Stimulated activated CD8-positive, alpha-beta memory T cell treated with anti-CD3 and anti-CD28 coated beads, Interleukin-4, amount 100 ng/mL, for 1 hour (primary cell): ENCODE results near the gene CMIP.
"Not testable (repeated sequence)": the region's sequence is repeated elsewhere in the genome, so short reads cannot be mapped to it uniquely, and the experiment has no call there.

Experiments used
- DNase-seq, 2 donors: peaks; one replicate each; pipeline ENCODE4 v3.0.0-alpha.2; 2020; ENCODE audit warnings: low read depth in 2 of 2, low spot score in 1 of 2

The CMIP gene

GRCh38 chr16:81444448-81445121 is at the start of gene CMIP:
TSS of gene CMIP (plus strand) at chr16:81444808.
- peak; percentile 47 to 48 for DNase-seq

DNA sequence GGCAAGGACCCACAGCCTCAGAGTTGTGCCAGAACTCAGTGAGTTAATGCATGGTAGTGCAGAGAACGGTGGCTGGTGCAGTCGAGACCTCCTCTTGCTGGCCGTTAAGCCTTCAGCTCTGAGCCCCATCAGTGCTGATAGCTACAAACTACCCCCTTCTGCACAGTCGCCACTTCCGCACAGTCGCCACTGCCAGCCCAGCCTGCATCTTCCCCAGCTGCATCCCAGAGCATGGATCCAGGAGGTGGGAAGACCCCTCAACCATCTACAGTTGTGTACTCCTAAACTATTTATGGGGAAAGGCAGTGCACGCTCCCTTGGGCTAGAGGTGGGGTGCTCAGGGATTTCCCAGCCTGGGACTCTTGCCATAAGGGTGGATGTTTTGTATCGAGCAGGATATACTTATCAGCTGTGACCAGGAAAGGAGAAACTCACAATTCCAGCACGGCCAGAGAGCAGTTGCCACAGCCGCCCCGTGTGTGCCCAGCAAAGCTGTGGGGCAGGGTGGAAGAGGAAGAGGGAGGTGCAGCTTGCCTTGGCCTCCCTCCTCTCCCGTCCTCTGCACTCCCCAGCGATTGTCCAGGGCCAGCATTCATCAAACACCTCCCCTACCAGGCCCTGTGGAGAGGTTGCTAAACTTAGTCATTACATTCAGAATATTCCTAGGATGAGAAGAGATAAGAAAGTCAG is 49.5 kb upstream of the CMIP start:
- DNase-seq: no peak

DNA sequence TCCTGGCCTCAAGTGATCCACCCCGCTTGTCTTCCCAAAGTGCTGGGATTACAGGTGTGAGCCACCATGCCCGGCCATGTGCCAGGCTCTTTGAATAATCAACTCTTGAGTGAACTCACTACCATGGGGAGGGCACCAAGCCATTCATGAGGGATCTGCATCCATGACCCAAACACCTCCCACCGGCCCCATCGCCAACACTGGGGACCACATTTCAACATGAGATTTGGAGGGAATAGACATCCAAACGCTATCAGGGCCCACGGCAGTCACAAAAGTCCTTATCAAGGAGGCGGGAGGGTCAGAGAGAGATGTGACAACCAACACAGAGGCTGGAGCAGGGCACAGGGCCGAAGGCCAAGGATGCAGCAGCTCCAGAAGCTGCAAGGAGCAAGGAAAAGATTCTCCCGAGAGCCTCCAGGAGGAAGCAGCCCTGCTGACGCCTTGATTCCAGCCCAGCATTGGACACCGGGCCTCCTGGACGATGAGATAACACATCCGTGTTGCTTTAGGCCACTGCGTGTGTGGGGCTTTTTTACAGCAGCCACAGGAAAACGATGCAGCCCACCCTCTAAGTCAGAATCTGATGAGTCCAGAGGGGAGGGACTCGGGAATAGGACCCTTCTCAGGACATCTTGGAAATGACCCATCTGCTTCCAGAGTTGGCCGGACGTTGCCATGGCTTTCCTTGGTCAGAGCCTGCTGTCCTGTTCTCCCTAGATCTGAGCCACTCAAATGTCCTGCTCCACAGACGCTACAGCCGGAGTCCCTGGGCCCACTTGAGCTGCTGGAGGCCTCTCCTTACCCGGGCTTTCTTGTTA is 47.3 kb upstream of the CMIP start:
- no peak for DNase-seq

DNA sequence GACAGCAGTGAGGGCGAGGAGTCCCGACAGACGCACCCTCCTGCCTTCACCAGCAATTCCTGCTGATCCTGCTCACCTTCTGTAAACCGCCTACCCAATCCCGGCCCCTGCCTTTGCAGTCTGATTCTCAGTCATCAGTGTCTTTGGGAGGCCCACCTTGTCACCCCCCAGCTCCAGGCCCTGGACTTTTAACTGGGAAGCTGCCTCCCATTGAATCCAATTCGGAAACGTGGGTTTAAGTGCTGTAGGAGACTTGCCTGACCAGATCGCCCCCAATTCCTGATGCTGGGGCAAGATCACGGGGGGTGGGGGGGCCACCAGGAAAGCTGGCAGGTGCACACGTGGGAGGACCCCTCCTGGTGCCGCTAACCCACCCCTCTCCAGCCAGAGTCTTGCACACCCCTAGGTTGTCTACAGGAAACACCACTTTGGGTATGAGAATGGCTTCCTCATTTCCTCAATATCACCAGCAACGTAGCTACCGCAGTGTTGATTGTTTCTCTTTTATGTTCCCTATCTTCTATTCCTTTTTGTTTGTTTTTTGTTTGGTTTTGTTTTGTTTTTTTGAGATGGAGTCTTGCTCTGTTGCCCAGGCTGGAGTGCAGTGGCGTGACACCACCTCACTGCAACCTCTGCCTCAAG is 46.6 kb upstream of the CMIP start:
- DNase-seq: no peak

GRCh38 chr16:81399909-81400308 is 44.7 kb upstream of the CMIP start:
- DNase-seq: no peak

GRCh38 chr16:81401035-81401950 is 43.3 kb upstream of the CMIP start:
- no peak for DNase-seq

DNA sequence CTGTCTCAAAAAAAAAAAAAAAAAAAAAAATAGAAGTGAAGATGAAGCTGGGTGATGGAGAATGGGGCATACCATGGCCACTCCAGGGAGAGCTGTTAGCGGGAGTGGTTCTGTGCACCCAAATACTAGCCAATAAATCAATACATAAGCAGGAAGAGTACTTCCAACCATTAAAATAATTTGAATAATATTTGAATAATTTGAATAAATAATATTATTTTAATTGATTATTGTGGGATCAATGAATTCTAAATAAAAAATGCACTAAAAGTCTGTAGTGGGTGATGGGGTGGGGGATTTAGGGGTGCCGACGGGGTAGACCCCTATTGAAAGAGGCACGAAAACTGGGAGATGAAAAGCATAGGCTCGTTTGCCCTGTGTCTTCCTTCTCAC is 41.4 kb upstream of the CMIP start:
- no peak for DNase-seq

DNA sequence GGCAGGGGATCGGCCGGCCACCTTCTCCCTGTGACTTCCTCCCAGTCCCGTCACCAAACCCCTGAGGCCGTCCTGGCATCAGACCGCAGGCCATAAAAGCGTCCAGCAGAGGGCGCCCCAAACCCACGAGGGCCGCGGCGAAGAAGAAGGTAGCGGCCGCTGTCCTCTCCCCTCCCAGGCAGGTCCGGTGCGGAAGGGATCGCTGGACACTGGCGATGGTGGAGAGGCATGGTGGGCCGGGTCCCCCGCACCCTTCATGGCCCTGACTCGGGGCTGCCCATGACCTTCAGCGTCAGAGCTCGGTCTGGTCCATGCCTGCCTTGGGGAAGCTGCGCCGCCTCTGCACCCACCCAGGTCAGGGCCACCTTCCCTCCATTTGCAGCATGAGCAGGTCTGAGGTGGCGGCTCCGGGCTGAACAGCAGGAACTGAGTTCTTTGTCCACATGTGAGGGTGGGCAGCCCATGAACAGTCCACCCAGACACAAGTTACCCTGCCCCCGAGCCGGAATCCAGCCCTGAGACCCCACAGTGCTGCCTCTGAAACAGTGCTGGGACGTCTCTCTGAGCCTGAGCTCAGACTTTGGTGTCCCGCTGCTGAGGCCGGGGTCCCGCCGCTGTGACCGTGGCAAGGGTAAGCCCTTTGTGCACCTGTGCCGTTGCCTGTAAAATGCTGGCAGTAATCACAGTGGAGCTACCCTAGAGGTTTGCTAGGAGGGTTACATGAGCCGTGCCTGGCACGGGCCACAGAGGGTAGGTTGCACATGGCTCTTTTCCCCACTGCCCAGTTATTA is 40.8 kb upstream of the CMIP start:
- peak; percentile 61 to 71 for DNase-seq

- not testable (repeated sequence) for DNase-seq
Observed at GRCh38 chr16:81405002-81405401, 39.6 kb upstream of the CMIP start.

GRCh38 chr16:81405702-81406113 is 38.9 kb upstream of the CMIP start:
- DNase-seq: no peak

DNA sequence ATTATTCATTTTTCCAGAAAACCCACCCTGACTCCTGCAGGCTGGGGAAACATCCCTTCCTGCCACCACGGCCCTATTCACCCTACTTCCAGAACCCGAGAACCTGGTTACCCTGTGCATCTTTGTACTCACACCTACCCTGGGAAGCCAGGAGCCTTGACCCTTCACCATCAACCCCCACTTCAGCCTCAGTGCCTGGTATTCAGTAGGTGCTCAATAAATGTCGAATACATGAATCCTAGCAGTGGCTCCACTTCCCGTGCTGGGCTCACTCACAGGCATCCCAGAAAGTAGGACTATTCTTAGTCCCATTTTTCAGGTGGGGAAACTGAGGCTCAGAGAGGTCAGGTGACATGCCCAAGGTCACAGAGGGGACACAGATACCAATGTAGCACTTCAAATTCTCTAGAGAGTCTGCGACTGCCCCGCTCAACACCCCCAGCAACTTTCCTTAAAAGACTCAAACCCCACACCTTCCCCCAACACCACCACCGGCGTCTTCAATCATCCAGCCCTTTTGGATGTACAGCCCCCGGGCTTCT is 36.1 kb upstream of the CMIP start:
- DNase-seq: no peak

GRCh38 chr16:81409016-81409556 is 35.5 kb upstream of the CMIP start:
- DNase-seq: no peak

DNA sequence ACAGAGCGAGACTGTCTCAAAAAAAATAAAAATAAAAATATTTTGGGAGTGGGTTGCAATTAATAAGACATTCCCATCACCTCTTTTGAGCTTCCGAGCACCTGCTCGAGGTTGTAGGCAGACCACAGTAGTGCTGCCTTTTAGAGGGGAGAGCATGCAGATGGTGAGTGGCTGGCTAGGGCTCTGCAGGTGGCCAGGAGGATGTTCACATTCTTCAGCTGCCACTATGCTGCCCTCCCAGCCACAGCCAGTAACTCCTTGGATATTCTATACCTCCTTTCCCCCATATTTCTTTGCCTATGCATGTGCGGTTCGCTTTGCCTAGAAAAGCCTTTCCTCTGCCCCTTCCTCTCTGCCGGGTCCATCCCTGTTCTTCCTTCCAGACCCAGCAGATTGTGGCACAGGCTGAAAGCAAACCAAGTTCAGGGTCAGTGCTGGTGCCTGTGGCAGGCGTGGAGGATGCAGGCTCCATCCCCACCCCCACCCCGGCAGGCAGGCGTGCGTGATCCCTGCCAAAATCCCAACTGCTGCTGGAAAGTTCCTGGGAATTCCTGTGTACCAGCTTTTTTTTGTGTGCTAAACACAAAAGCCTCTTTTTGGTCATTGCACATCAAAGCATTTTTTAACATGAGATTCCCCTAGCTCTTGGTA is 33.8 kb upstream of the CMIP start:
- DNase-seq: no peak

DNA sequence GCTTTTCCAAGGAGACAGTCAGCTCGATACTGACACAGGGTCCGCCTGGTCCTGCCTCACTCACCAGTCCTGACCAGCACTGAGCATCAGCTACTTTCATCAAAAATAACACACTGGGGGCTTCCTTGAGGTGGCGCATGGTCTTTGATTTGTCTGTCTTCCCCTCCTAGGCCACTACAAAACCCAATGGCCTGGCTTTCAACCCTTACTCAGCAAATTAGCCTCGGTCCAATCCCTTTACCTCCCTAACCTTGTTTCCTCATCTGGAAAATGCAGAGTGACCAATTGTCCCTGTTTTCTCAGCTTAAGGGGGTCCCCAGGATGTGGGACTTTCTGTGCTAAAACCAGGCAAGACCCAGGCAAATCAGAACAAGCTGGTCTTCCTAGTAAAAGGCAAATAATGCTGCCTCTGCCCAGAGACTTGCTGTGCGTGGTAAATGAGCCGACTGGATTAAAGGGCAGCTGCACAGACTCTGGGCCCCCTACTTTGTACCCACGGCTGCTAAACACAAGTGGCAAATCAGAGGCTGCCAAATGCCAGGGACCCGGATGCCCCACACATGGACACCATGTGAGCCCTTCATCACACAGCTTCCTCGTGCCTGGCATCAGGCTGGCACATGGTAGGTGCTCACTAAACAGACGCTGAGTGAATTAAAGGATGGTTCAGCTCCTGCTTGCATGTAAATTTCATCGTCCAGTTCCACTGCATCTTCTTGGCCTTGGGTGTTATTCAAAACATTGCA is 31.2 kb upstream of the CMIP start:
- no peak for DNase-seq

GRCh38 chr16:81415751-81416150 is 28.9 kb upstream of the CMIP start:
- no peak for DNase-seq

- DNase-seq: no peak
Observed at GRCh38 chr16:81416749-81417148, 27.9 kb upstream of the CMIP start.

DNA sequence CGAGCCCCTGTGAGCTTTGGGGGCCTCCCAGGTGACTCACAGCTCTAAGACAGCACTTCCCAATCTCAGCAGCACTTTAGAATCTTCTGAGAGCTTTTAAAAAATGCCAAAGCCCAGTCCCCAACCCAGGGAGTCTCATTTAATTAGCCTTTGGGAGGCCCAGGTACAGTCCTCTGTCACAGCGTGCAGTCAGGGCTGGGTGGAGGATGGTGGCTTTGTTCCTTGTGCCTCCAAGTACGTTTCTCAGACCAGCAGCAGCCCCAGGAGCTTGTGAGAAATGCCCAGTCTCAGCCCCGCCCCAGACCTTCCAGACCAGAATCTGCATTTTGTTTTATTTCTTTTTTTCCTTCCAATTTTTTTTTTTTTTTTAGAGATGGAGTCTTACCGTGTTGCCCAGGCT is 27.4 kb upstream of the CMIP start:
- DNase-seq: no peak

DNA sequence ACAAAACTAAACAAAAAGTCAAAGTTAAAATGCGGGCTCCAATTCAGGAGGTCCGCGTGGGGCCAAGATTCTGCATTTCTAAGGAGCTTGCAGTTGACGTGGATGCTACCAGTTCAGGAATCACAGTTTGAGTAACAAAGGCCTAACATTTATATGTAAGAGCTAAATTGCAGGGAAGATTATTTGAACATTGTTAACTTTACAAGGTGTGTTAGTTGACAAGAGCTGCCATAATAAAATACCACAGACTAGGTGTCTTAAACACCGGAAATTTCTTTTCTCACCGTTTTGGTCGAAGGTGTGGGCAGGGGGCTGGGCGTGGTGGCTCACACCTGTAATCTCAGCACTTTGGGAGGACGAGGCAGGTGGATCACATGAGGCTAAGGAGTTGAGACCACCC is 24.8 kb upstream of the CMIP start:
- DNase-seq: no peak
